Mesenchymal stem cell (in vitro differentiated cells and primary cell): Measurements from ENCODE around the gene RNF123.
A peak's percentile ranks its signal among the peaks of the same experiment; 100 is the strongest.

ENCODE experiments used
- DNase-seq: peaks from one replicate; pipeline ENCODE4 v3.0.0-alpha.2; 2013
- H2AFZ ChIP-seq: one replicate; pipeline ENCODE4 v1.6.1; 2013; ENCODE audit warnings: low read depth, mild to moderate bottlenecking, control low read depth, inconsistent platforms, low read length, moderate library complexity
- H2AK5ac ChIP-seq: 2 replicates; pipeline ENCODE4 v1.6.1; 2013; ENCODE audit warnings: low read length, moderate library complexity, mild to moderate bottlenecking, inconsistent platforms; ENCODE audit not compliant: severe bottlenecking
- H2BK120ac ChIP-seq: one replicate; pipeline ENCODE4 v1.6.1; 2013; ENCODE audit warnings: low read depth, mild to moderate bottlenecking, inconsistent platforms, low read length, moderate library complexity
- H2BK12ac ChIP-seq, 2 experiments: one replicate each; pipeline ENCODE4 v1.6.1; 2013; ENCODE audit warnings: inconsistent platforms in 2 of 2, low read length in 2 of 2, mild to moderate bottlenecking in 2 of 2, moderate library complexity in 2 of 2, control low read depth in 1 of 2
- H2BK15ac ChIP-seq: one replicate; pipeline ENCODE4 v1.6.1; 2013; ENCODE audit warnings: mild to moderate bottlenecking, low read depth, inconsistent platforms; ENCODE audit not compliant: poor library complexity, severe bottlenecking
- H2BK5ac ChIP-seq: 2 replicates; pipeline ENCODE4 v1.6.1; 2013; ENCODE audit warnings: low read depth, mild to moderate bottlenecking, low read length, control low read depth, inconsistent platforms; ENCODE audit not compliant: poor library complexity, severe bottlenecking
- H3K14ac ChIP-seq, 2 experiments: one replicate each; pipeline ENCODE4 v1.6.1; 2013; ENCODE audit warnings: inconsistent platforms in 2 of 2, low read length in 2 of 2, control low read depth in 1 of 2, mild to moderate bottlenecking in 1 of 2, moderate library complexity in 1 of 2
- H3K18ac ChIP-seq, 2 experiments: one replicate each; pipeline ENCODE4 v1.6.1; 2013; ENCODE audit warnings: inconsistent platforms in 2 of 2, low read length in 2 of 2, control low read depth in 1 of 2, low read depth in 1 of 2, mild to moderate bottlenecking in 1 of 2
- H3K23ac ChIP-seq, 2 experiments: one replicate each; pipeline ENCODE4 v1.6.1; 2013; ENCODE audit warnings: inconsistent platforms in 2 of 2, low read length in 2 of 2, mild to moderate bottlenecking in 2 of 2, moderate library complexity in 2 of 2, control low read depth in 1 of 2
- H3K27ac ChIP-seq: 2 replicates; pipeline ENCODE4 v1.5.1; 2013; ENCODE audit warnings: mild to moderate bottlenecking, moderate library complexity, low read length, control low read depth, inconsistent platforms; ENCODE audit not compliant: poor library complexity, severe bottlenecking
- H3K27me3 ChIP-seq, 2 experiments: 2 replicates each; pipeline versions ENCODE4 v1.6.1 to v1.7.0; 2013; ENCODE audit warnings: low read length in 2 of 2, mild to moderate bottlenecking in 2 of 2, moderate library complexity in 2 of 2, control low read depth in 1 of 2, inconsistent platforms in 1 of 2; ENCODE audit not compliant: control insufficient read depth in 1 of 2, insufficient read depth in 1 of 2
- H3K36me3 ChIP-seq, 2 experiments: 2 replicates each; pipeline versions ENCODE4 v1.6.1 to v1.7.0; 2013; ENCODE audit warnings: low read length in 2 of 2, control low read depth in 1 of 2, inconsistent platforms in 1 of 2, low read depth in 1 of 2, mild to moderate bottlenecking in 1 of 2; ENCODE audit not compliant: insufficient read depth in 2 of 2, control insufficient read depth in 1 of 2
- H3K4ac ChIP-seq, 2 experiments: one replicate each; pipeline ENCODE4 v1.6.1; 2013; ENCODE audit warnings: inconsistent platforms in 2 of 2, low read length in 2 of 2, mild to moderate bottlenecking in 2 of 2, moderate library complexity in 2 of 2, control low read depth in 1 of 2, low read depth in 1 of 2
- H3K4me1 ChIP-seq: 2 replicates; pipeline ENCODE4 v1.6.1; 2013; ENCODE audit warnings: low read depth, low read length, control low read depth; ENCODE audit not compliant: control insufficient read depth, insufficient read depth
- H3K4me2 ChIP-seq: 2 replicates; pipeline ENCODE4 v1.6.1; 2013; ENCODE audit warnings: low read length, mild to moderate bottlenecking, inconsistent platforms; ENCODE audit not compliant: poor library complexity, severe bottlenecking
- H3K4me3 ChIP-seq, 2 experiments: 2 replicates each; pipeline versions ENCODE4 v1.5.1 to v1.7.0; 2013; ENCODE audit warnings: low read length in 2 of 2, mild to moderate bottlenecking in 2 of 2, control low read depth in 1 of 2, low read depth in 1 of 2; ENCODE audit not compliant: insufficient read depth in 1 of 2
- H3K79me1 ChIP-seq: replicated peaks from 2 replicates; pipeline ENCODE4 v1.6.1; 2013; ENCODE audit warnings: mild to moderate bottlenecking, control low read depth, low read length, inconsistent platforms; ENCODE audit not compliant: poor library complexity, severe bottlenecking
- H3K9ac ChIP-seq: 2 replicates; pipeline ENCODE4 v1.7.0; 2013; ENCODE audit warnings: mild to moderate bottlenecking, low read length, moderate library complexity
- H3K9me3 ChIP-seq: 2 replicates; pipeline ENCODE4 v1.7.0; 2013; ENCODE audit warnings: mild to moderate bottlenecking, low read length; ENCODE audit not compliant: control insufficient read depth
- H4K8ac ChIP-seq: one replicate; pipeline ENCODE4 v1.6.1; 2013; ENCODE audit warnings: inconsistent platforms, mild to moderate bottlenecking, low read length, moderate library complexity
- H4K91ac ChIP-seq: one replicate; pipeline ENCODE4 v1.6.1; 2013; ENCODE audit warnings: mild to moderate bottlenecking, low read length, inconsistent platforms
- WGBS: methylation state at CpG from one replicate; pipeline ENCODE4 v1.1.7; 2013; ENCODE audit warnings: mixed read lengths; 5-methylcytosine and 5-hydroxymethylcytosine counted together

The RNF123 gene

DNA sequence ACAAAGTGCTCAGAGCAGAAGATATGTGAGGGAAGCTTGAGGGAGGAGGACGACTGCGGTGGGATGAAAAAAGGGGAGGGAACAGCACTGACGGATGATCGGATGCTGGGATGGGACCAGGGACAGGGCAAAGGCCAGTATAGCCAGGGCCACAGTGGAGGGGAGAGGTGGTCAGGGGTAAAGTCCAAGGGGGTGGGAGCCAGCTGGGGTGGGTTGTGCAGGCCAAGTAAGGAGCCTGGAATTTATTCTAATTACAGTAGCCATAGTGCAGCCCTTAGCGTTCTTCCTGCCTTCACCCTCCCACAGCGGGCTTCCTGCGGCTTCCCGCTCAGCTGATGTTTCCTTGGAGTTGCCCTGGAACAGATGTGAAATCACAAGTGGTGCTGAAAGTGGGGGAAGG lies 22.8 kb upstream of the RNF123 start:
- Histone ChIP-seq H3K4me1 (peaks cover 34% of the 10 kb centered on the region), H3K36me3 (no peaks in the 10 kb centered on the region), H3K79me1 (no peaks in the 10 kb centered on the region), H4K91ac (no peak overlapping the region), H3K4ac (no peak overlapping the region), H3K27ac (no peak overlapping the region), H2BK12ac (no peak overlapping the region), H3K9ac (no peak overlapping the region), H3K4me2 (peak overlapping the region; percentile 19), H2BK15ac (no peak overlapping the region), H2AK5ac (no peak overlapping the region), H2AFZ (no peak overlapping the region), H3K14ac (no peak overlapping the region), H3K4me3 (no peak overlapping the region), H2BK120ac (no peak overlapping the region), H4K8ac (no peak overlapping the region), H3K9me3 (no peaks in the 10 kb centered on the region), H3K18ac (no peak overlapping the region), H2BK5ac (no peak overlapping the region), H3K27me3 (peaks cover 0 to 60% of the 10 kb centered on the region in 2 experiments), H3K23ac (no peak overlapping the region)
- 70% methylated on average over 7 of the region's 8 CpGs for WGBS
- peak; percentile 4 for DNase-seq

DNA sequence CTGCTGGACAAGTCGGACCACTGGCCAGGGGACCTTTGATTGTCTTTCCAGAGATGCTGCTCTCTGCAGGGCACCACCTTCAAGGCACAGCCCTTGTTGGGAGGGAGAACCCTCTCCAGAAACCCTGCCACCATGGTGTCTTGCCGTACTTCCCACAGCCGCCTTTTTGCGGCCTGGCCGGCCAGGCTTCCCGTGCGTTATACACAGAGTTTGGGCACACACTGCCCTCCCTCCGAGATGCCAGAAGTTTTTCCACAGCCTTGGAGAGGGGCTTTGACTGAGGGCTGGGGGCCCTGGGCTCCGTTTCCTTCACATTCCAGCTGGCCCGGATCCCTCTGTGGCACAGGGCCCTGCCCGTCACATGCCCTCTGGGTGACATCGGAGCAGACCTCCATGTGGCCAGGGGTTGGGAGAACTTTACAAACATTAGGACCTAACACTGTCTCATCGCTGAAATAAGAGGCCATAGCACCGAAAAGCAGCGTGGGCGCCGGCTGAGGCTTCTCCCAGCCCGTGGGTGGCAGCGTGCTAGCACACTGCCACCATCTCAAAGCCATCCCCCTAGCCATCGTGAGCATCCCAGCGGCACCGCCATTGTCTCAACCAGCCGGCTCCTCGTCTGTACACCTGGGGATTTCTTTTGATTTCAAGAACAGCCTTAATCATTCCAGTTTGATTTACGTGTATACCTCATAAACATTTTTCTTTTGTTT lies 21.5 kb upstream of the RNF123 start:
- H3K27ac ChIP-seq: peak overlapping the region; percentile 9
- H3K9me3 ChIP-seq: no peaks in the 10 kb centered on the region
- no peak overlapping the region for H4K91ac ChIP-seq
- H3K79me1 ChIP-seq: no peaks in the 10 kb centered on the region
- H2BK120ac ChIP-seq: no peak overlapping the region
- H3K4me2 ChIP-seq: no peak overlapping the region
- H3K4me1 ChIP-seq: peaks cover 35% of the 10 kb centered on the region
- no peak overlapping the region for H4K8ac ChIP-seq
- H3K23ac ChIP-seq: no peak overlapping the region
- no peak for DNase-seq
- peaks cover 0 to 55% of the 10 kb centered on the region in 2 experiments for H3K27me3 ChIP-seq
- no peak overlapping the region for H2BK5ac ChIP-seq
- H3K9ac ChIP-seq: no peak overlapping the region
- no peak overlapping the region for H3K18ac ChIP-seq
- no peak overlapping the region for H2BK15ac ChIP-seq
- H2BK12ac ChIP-seq: no peak overlapping the region
- H2AFZ ChIP-seq: no peak overlapping the region
- no peak overlapping the region for H3K4ac ChIP-seq
- no peak overlapping the region for H3K4me3 ChIP-seq
- no peaks in the 10 kb centered on the region for H3K36me3 ChIP-seq
- H3K14ac ChIP-seq: no peak overlapping the region
- peak overlapping the region; percentile 21 for H2AK5ac ChIP-seq
- 86% methylated on average over 25 of the region's 25 CpGs for WGBS

DNA sequence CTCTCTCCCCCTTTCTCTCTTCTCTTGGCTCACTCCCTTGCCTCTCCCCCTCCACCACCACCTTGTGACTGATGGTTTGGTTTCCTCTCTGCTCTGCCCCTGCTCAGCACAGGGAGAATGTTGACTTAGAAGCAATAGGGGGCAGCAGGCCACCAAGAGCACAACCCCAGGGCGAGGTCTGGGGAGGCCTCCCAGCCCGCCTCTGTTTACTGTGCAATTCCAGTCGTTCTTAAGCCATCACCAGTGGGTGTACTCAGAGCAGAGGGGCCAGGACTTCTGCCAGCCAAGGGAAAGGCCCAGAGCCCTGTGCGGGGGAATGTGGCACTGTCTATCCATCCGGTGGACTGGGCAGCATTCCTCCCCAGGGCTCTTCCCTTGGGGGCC lies 21.0 kb upstream of the RNF123 start:
- WGBS: 61% methylated on average over 5 of the region's 5 CpGs
- Histone ChIP-seq H2BK12ac (no peak overlapping the region), H4K8ac (no peak overlapping the region), H2BK5ac (no peak overlapping the region), H3K4me2 (peak overlapping the region; percentile 11), H3K14ac (no peak overlapping the region), H3K27ac (peak overlapping the region; percentile 9), H3K4me1 (peaks cover 40% of the 10 kb centered on the region), H2AFZ (no peak overlapping the region), H3K79me1 (peaks cover 2% of the 10 kb centered on the region), H3K23ac (no peak overlapping the region), H3K9me3 (no peaks in the 10 kb centered on the region), H2BK120ac (no peak overlapping the region), H2AK5ac (no peak overlapping the region), H4K91ac (no peak overlapping the region), H3K9ac (no peak overlapping the region), H3K36me3 (no peaks in the 10 kb centered on the region), H3K18ac (no peak overlapping the region), H3K27me3 (peaks cover 0 to 51% of the 10 kb centered on the region in 2 experiments), H3K4me3 (no peak overlapping the region), H2BK15ac (peak overlapping the region; percentile 37), H3K4ac (no peak overlapping the region)
- DNase-seq: no peak

DNA sequence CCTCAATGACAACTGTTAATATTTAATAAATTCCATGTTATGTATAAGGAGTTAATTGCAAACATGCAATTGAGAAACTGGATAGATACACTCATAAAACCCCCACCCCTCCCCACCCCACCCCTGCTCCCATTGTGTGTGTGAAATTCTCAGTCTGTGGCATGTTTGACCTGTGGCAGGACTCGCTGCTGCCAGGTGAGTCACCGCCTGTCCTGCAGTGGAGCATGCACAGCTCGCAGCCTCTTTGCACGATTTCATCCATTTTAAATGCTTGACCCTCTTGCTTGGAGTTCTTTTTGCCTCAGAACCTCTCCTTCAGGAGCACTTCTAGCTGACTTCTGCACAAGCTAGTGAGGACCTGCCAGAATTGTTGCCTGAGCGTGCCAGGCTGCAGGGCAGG lies 20.5 kb upstream of the RNF123 start:
- Histone ChIP-seq H2AFZ (no peak overlapping the region), H3K14ac (no peak overlapping the region), H3K9me3 (no peaks in the 10 kb centered on the region), H3K4me3 (no peak overlapping the region), H3K9ac (no peak overlapping the region), H3K36me3 (no peaks in the 10 kb centered on the region), H2AK5ac (no peak overlapping the region), H4K8ac (no peak overlapping the region), H2BK12ac (no peak overlapping the region), H2BK120ac (no peak overlapping the region), H3K4ac (no peak overlapping the region), H2BK15ac (no peak overlapping the region), H2BK5ac (no peak overlapping the region), H3K27me3 (peaks cover 0 to 46% of the 10 kb centered on the region in 2 experiments), H3K4me1 (peaks cover 40% of the 10 kb centered on the region), H3K27ac (peak overlapping the region; percentile 49), H3K79me1 (peaks cover 2% of the 10 kb centered on the region), H4K91ac (no peak overlapping the region), H3K4me2 (no peak overlapping the region), H3K18ac (no peak overlapping the region), H3K23ac (no peak overlapping the region)
- 69% methylated on average over 5 of the region's 5 CpGs for WGBS
- DNase-seq: peak; percentile 9
